Right atrium auricular region (tissue), 2 donors: ENCODE data around the gene TTLL5. TPM values are rescaled to one million over a fixed set of nuclear protein-coding genes. Genes with fewer than 3 reads are reported as not detected.
A peak's percentile ranks its signal among the peaks of the same experiment; 100 is the strongest.

ENCODE experiments used
- DNase-seq: peaks from one replicate; pipeline ENCODE4 v3.0.0-alpha.2; 2019; ENCODE audit warnings: low spot score
- H3K27ac ChIP-seq, 2 donors: fragments of 200-600 bp; sonication (generic); 1 replicate in 1 of 2; 2 replicates in 1 of 2; pipeline ENCODE4 v1.5.1; 2016 to 2019
- H3K27me3 ChIP-seq, 2 donors: fragments of 200-600 bp; sonication (generic); one replicate each; pipeline versions ENCODE4 v1.5.1 to v1.6.0; 2017 to 2019
- H3K36me3 ChIP-seq: fragments of 200-600 bp; sonication (generic); one replicate; pipeline ENCODE4 v1.5.1; 2016
- H3K4me1 ChIP-seq, 2 donors: fragments of 200-600 bp; sonication (generic); one replicate each; pipeline versions ENCODE4 v1.5.1 to v1.6.0; 2017 to 2019
- H3K4me3 ChIP-seq, 2 donors: fragments of 200-600 bp; sonication (generic); 1 replicate in 1 of 2; 2 replicates in 1 of 2; pipeline ENCODE4 v1.5.1; 2017 to 2019; ENCODE audit warnings: mild to moderate bottlenecking in 1 of 2, moderate library complexity in 1 of 2
- H3K9me3 ChIP-seq, 2 donors: fragments of 200-600 bp; sonication (generic); one replicate each; pipeline ENCODE4 v1.5.1; 2019
- CTCF ChIP-seq, 2 donors: fragments of 200-600 bp; sonication (generic); IDR thresholded peaks; one replicate each; pipeline ENCODE4 v1.5.1; 2019; ENCODE audit warnings: antibody characterized with exemption in 2 of 2
- total RNA-seq, 2 donors: library from RNA; depleted of rRNA; stranded (reverse); fragments of >200 nt; gene quantifications; one replicate each; pipeline ENCODE4 v1.1.0, GENCODE V29; 2016

Gene TTLL5
- total RNA-seq, 2 donors from 2014 or later: 15.3 to 22.6 TPM

- no peak overlapping the region for H3K27ac ChIP-seq
- H3K4me1 ChIP-seq: peaks cover 0 to 12% of the 10 kb centered on the region in 2 donors
- H3K36me3 ChIP-seq: peaks cover 8% of the 10 kb centered on the region
- H3K27me3 ChIP-seq: no peaks in the 10 kb centered on the region
- H3K9me3 ChIP-seq: no peaks in the 10 kb centered on the region
- no peak overlapping the region for H3K4me3 ChIP-seq
- TF ChIP-seq CTCF (IDR thresholded peaks at IDR 0.05): no peak
- DNase-seq: no peak
These were observed 196.2 kb downstream of the TTLL5 start for GRCh38 chr14:75857199-75857598.

- no peaks in the 10 kb centered on the region for H3K9me3 ChIP-seq
- H3K4me3 ChIP-seq: no peak overlapping the region
- no peaks in the 10 kb centered on the region for H3K27me3 ChIP-seq
- no peak for TF ChIP-seq CTCF (IDR thresholded peaks at IDR 0.05)
- H3K27ac ChIP-seq: no peak overlapping the region
- peaks cover 8% of the 10 kb centered on the region for H3K36me3 ChIP-seq
- DNase-seq: no peak
- H3K4me1 ChIP-seq: peaks cover 0 to 12% of the 10 kb centered on the region in 2 donors
These were observed 197.3 kb downstream of the TTLL5 start for GRCh38 chr14:75858362-75858761.

GRCh38 chr14:75859746-75860145, 198.7 kb downstream of the TTLL5 start:
- H3K36me3 ChIP-seq: peaks cover 8% of the 10 kb centered on the region
- no peak for TF ChIP-seq CTCF (IDR thresholded peaks at IDR 0.05)
- no peak overlapping the region for H3K27ac ChIP-seq
- H3K4me1 ChIP-seq: peaks cover 0 to 12% of the 10 kb centered on the region in 2 donors
- no peak overlapping the region for H3K4me3 ChIP-seq
- no peaks in the 10 kb centered on the region for H3K9me3 ChIP-seq
- no peak for DNase-seq
- no peaks in the 10 kb centered on the region for H3K27me3 ChIP-seq

- Histone ChIP-seq H3K36me3 (peaks cover 4% of the 10 kb centered on the region), H3K4me3 (no peak overlapping the region), H3K27me3 (no peaks in the 10 kb centered on the region), H3K4me1 (peaks cover 0 to 12% of the 10 kb centered on the region in 2 donors), H3K27ac (peak overlapping the region in 1 of 2 donors; percentile 32), H3K9me3 (no peaks in the 10 kb centered on the region)
- DNase-seq: no peak
- no peak for TF ChIP-seq CTCF (IDR thresholded peaks at IDR 0.05)
These were observed 199.6 kb downstream of the TTLL5 start for GRCh38 chr14:75860561-75861160.

GRCh38 chr14:75861161-75861621, 200.1 kb downstream of the TTLL5 start:
- TF ChIP-seq CTCF (IDR thresholded peaks at IDR 0.05): no peak
- Histone ChIP-seq H3K9me3 (no peaks in the 10 kb centered on the region), H3K27ac (peak overlapping the region in 1 of 2 donors; percentile 32), H3K36me3 (no peaks in the 10 kb centered on the region), H3K4me1 (peaks cover 0 to 12% of the 10 kb centered on the region in 2 donors), H3K27me3 (no peaks in the 10 kb centered on the region), H3K4me3 (no peak overlapping the region)
- DNase-seq: no peak

GRCh38 chr14:75863221-75863620, 202.2 kb downstream of the TTLL5 start:
- H3K9me3 ChIP-seq: no peaks in the 10 kb centered on the region
- H3K27me3 ChIP-seq: no peaks in the 10 kb centered on the region
- H3K4me3 ChIP-seq: no peak overlapping the region
- TF ChIP-seq CTCF (IDR thresholded peaks at IDR 0.05): no peak
- no peak overlapping the region for H3K27ac ChIP-seq
- DNase-seq: no peak
- H3K36me3 ChIP-seq: no peaks in the 10 kb centered on the region
- H3K4me1 ChIP-seq: peaks cover 0 to 24% of the 10 kb centered on the region in 2 donors
